ENCODE data around the gene ITPKB. TPM values are rescaled to one million over a fixed set of nuclear protein-coding genes. Genes with fewer than 3 reads are reported as not detected.

Gene ITPKB
- total RNA-seq, 1 donor from 2014 or later: 13.7 TPM

DNA sequence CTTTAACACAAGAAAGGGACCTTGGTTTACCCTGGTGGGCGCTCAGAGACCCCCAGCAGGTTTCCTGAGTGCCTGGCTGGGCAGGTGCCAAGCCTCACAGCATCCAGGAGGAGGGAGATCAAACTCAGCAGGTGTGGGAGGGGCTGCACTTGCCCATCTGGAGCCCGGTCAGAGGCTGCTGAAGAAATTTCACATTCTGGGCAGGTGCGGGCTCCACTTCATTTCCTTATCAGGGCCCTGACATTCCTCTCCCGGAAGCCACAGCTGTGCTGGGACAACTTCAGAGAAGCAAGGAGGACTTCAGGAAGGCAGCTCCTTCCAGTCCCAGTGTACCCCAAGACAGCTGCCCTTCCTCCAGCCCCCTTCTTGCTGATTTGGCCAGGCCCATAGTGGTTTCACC is 82.9 kb downstream of the ITPKB start:
- H3K27me3 Mint-ChIP-seq (ENCODE audit: low read depth): no peaks in the 10 kb centered on the region
- no peak for DNase-seq (ENCODE audit: low read depth, low spot score)
- TF ChIP-seq, protein P1, sequence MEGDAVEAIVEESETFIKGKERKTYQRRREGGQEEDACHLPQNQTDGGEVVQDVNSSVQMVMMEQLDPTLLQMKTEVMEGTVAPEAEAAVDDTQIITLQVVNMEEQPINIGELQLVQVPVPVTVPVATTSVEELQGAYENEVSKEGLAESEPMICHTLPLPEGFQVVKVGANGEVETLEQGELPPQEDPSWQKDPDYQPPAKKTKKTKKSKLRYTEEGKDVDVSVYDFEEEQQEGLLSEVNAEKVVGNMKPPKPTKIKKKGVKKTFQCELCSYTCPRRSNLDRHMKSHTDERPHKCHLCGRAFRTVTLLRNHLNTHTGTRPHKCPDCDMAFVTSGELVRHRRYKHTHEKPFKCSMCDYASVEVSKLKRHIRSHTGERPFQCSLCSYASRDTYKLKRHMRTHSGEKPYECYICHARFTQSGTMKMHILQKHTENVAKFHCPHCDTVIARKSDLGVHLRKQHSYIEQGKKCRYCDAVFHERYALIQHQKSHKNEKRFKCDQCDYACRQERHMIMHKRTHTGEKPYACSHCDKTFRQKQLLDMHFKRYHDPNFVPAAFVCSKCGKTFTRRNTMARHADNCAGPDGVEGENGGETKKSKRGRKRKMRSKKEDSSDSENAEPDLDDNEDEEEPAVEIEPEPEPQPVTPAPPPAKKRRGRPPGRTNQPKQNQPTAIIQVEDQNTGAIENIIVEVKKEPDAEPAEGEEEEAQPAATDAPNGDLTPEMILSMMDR (conservative IDR thresholded peaks at IDR 0.05): no peak
- no peak overlapping the region for H3K4me3 Mint-ChIP-seq
- no peaks in the 10 kb centered on the region for H3K36me3 Mint-ChIP-seq (ENCODE audit: low read depth)
- no peaks in the 10 kb centered on the region for H3K9me3 Mint-ChIP-seq
- peaks cover 72% of the 10 kb centered on the region for H3K4me1 Mint-ChIP-seq
- H3K27ac Mint-ChIP-seq (ENCODE audit: unreplicated experiment): no peak overlapping the region

- Mint-ChIP-seq H3K4me3 (no peak overlapping the region), H3K4me1 (peaks cover 72% of the 10 kb centered on the region), H3K36me3 (ENCODE audit: low read depth) (no peaks in the 10 kb centered on the region), H3K27ac (ENCODE audit: unreplicated experiment) (no peak overlapping the region), H3K9me3 (no peaks in the 10 kb centered on the region), H3K27me3 (ENCODE audit: low read depth) (no peaks in the 10 kb centered on the region)
- TF ChIP-seq, protein P1 (conservative IDR thresholded peaks at IDR 0.05): no peak
- no peak for DNase-seq (ENCODE audit: low read depth, low spot score)
Measured at GRCh38 chr1:226655251-226656163, 83.6 kb downstream of the ITPKB start.

DNA sequence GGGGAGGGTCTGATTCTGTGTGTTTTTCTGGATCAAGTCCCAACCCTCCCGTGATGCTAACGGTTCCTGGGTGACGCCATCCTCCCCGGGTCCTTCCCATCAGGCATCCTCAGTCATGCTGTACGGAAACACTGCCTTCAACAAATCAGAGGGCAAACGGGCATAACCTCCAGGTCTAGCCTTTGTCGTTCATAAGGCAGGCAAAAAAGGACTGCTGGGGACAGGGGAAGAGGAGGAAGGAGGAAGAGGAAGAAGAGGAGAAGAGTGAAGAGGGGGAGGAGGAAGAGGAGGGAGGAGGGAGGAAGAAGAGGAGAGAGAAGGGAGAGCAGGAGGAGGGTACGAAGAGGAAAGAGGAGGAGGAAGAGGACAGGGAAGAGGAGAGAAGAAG is 84.4 kb downstream of the ITPKB start:
- Mint-ChIP-seq H3K27me3 (ENCODE audit: low read depth) (no peaks in the 10 kb centered on the region), H3K36me3 (ENCODE audit: low read depth) (no peaks in the 10 kb centered on the region), H3K27ac (ENCODE audit: unreplicated experiment) (peak overlapping the region; percentile 93), H3K9me3 (no peaks in the 10 kb centered on the region), H3K4me3 (no peak overlapping the region), H3K4me1 (peaks cover 72% of the 10 kb centered on the region)
- DNase-seq (ENCODE audit: low read depth, low spot score): no peak
- TF ChIP-seq, protein P1 (conservative IDR thresholded peaks at IDR 0.05): no peak

DNA sequence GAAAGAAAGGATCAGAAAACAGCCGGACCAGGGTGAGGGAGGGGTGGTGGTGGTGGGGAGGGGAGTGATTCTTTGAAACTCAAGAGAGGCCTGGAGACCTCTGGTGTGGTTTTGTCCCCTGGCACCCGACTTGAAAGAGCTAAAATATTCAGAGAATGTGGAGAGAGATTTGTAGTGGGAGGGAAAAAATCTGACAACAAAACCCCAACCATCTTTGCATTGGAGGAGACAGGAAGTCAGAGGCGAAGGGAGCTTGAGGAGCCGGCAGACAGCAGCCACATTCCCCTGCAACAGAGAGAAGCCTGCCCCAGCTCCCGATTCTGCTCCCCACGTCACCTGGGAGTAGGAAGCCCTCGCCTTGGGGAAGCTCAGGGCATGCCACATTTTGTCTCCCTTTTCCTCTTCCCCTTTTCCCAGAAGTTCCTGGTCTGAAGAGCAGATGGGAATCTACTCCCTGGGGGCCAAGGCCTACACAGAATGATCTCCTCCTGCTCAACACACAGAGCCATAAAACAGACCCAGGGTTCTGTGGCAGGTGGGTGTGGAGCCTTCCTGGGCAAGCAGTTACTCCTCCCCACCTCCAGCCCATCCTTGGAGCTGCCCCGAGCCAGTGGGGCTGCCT is 84.9 kb downstream of the ITPKB start:
- Mint-ChIP-seq H3K9me3 (no peaks in the 10 kb centered on the region), H3K27me3 (ENCODE audit: low read depth) (no peaks in the 10 kb centered on the region), H3K27ac (ENCODE audit: unreplicated experiment) (peak overlapping the region; percentile 93), H3K4me3 (peak overlapping the region; percentile 31), H3K36me3 (ENCODE audit: low read depth) (no peaks in the 10 kb centered on the region), H3K4me1 (peaks cover 72% of the 10 kb centered on the region)
- TF ChIP-seq, protein P1 (conservative IDR thresholded peaks at IDR 0.05): no peak
- no peak for DNase-seq (ENCODE audit: low read depth, low spot score)

- Mint-ChIP-seq H3K36me3 (ENCODE audit: low read depth) (no peaks in the 10 kb centered on the region), H3K4me3 (peak overlapping the region; percentile 31), H3K27me3 (ENCODE audit: low read depth) (no peaks in the 10 kb centered on the region), H3K27ac (ENCODE audit: unreplicated experiment) (peak overlapping the region; percentile 93), H3K4me1 (peaks cover 69% of the 10 kb centered on the region), H3K9me3 (no peaks in the 10 kb centered on the region)
- TF ChIP-seq, protein P1 (conservative IDR thresholded peaks at IDR 0.05): no peak
- no peak for DNase-seq (ENCODE audit: low read depth, low spot score)
Measured at GRCh38 chr1:226653311-226653921, 85.7 kb downstream of the ITPKB start.
